Testis (tissue), 3 donors: Measurements from ENCODE around the gene NACC2. TPM values are rescaled to one million over a fixed set of nuclear protein-coding genes. Genes with fewer than 3 reads are reported as not detected.

ENCODE experiments used
- DNase-seq: peaks from one replicate; pipeline ENCODE4 v3.0.0-alpha.2; 2019
- H3K27ac ChIP-seq, 2 donors: fragments of 200-600 bp; sonication (generic); one replicate each; pipeline ENCODE4 v1.5.1; 2019
- H3K27me3 ChIP-seq: fragments of 200-600 bp; sonication (generic); one replicate; pipeline ENCODE4 v1.5.1; 2019
- H3K36me3 ChIP-seq: fragments of 200-600 bp; sonication (generic); one replicate; pipeline ENCODE4 v1.5.1; 2017; ENCODE audit warnings: low read depth; ENCODE audit errors: missing control alignments
- H3K4me1 ChIP-seq: fragments of 200-600 bp; sonication (generic); one replicate; pipeline ENCODE4 v1.5.1; 2019
- H3K4me3 ChIP-seq, 2 donors: fragments of 200-600 bp; sonication (generic); one replicate each; pipeline ENCODE4 v1.5.1; 2017 to 2019
- H3K9me3 ChIP-seq: fragments of 200-600 bp; sonication (generic); one replicate; pipeline ENCODE4 v1.5.1; 2017
- CTCF ChIP-seq, 3 experiments: fragments of 450-650 bp in 2 of 3; fragments of 200-600 bp in 1 of 3; sonication (generic) in 1 of 3; IDR thresholded peaks; one replicate each; pipeline ENCODE4 v1.5.1; 2016 to 2019; ENCODE audit warnings: antibody characterized with exemption in 3 of 3, mild to moderate bottlenecking in 2 of 3, moderate library complexity in 1 of 3
- POLR2A ChIP-seq: fragments of 450-650 bp; IDR thresholded peaks from one replicate; pipeline ENCODE4 v1.6.1; 2017; ENCODE audit warnings: antibody characterized with exemption, mild to moderate bottlenecking, moderate library complexity
- WGBS, 2 donors: methylation state at CpG; one replicate each; pipeline ENCODE4 v1.1.5; 2018; 5-methylcytosine and 5-hydroxymethylcytosine counted together
- intact Hi-C: fragments of 100-400 bp; cut with DNase I; formaldehyde crosslinking; loops from one replicate; pipeline ENCODE4 v1.15.1; 2023; ENCODE audit warnings: low total_unique reads
- polyA plus RNA-seq: library from polyadenylated mRNA; stranded (reverse); fragments of 350-450 nt; fragmentation: Illumina TruSeq; extraction: RNeasy Lipid Tissue Mini Kit (QIAGEN cat#74804); gene quantifications from one replicate; pipeline ENCODE4 v1.2.3, GENCODE V29; 2014; ENCODE audit warnings: low read depth, low replicate concordance; ENCODE audit not compliant: insufficient read depth
- total RNA-seq, 2 donors: library from RNA; depleted of rRNA; stranded (reverse); fragments of >200 nt; gene quantifications; one replicate each; pipeline ENCODE4 v1.2.3, GENCODE V29; 2016

The NACC2 gene
- total and polyA plus RNA-seq, 3 donors from 2014 or later, result 29.3 to 49.7 (median 49.5) TPM

DNA sequence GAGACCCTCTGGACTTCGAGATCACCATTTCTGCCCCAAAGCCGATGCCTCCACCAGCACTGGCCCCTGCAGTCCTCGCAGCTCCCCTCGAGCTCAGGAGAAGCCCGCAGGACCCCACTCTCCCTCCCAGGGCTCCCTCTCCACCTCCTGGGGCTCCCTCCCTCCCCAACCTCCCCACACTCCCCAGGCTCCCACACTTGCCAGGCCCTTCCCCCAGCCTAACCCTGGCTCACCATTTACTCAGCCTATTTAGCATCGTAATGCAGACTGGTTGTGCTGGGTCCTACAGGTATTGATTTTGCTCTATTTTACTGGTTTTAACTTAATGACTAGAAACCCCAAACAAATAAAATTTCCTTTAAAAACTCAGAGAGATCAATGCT, 47.3 kb upstream of the NACC2 start:
- no peak overlapping the region for H3K27ac ChIP-seq
- no peaks in the 10 kb centered on the region for H3K4me1 ChIP-seq
- no peaks in the 10 kb centered on the region for H3K9me3 ChIP-seq
- H3K4me3 ChIP-seq, result no peak overlapping the region
- no peaks in the 10 kb centered on the region for H3K36me3 ChIP-seq
- H3K27me3 ChIP-seq, result no peaks in the 10 kb centered on the region
- 82 to 86% methylated on average over 6 of the region's 6 CpGs for WGBS, 2 donors
- no peak for TF ChIP-seq CTCF (IDR thresholded peaks at IDR 0.05)
- no peak for TF ChIP-seq POLR2A
- DNase-seq, result no peak
- intact Hi-C loops, result no loop called here

DNA sequence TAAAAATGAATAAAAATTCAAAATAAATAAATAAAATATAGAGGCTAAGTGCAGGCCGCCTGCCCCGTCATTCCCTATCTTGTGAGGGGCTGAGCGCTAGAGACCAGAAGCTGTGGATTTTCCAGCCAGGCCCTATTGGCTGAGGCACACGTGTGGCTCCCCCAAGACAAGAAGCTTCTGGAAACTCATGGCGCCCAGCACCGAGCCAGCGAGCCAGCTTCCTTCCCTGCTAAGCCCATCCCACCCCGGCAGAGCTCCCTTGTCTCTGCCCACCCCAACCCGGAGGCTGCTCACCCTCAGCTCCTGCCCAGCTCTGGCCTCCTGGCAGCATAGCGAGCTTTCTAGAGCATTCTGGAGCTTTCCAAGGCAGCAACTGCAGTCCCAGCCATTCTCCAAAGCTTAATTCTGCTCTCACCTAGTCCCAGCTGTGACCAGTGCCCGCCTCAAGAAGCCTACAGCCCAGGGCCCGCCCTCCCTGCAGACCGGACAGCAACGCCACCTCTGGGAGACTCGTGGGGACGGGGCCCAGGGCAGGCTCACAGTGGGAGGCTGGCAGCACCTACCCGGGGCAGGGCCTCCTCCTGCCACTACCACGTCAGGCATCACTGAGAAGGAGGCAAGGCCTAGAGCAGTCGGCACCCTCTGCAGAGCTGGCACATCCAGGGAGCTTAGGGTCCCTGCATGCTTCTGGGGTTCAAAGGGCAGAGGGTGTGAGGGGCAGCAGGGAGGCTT, 46.8 kb upstream of the NACC2 start:
- no peaks in the 10 kb centered on the region for H3K27me3 ChIP-seq

GRCh38 chr9:136140966-136141365, 45.9 kb upstream of the NACC2 start:
- Histone ChIP-seq H3K4me3 (no peak overlapping the region), H3K9me3 (no peaks in the 10 kb centered on the region), H3K36me3 (no peaks in the 10 kb centered on the region), H3K4me1 (no peaks in the 10 kb centered on the region), H3K27me3 (no peaks in the 10 kb centered on the region), H3K27ac (no peak overlapping the region)
- intact Hi-C loops, result no loop called here
- peak; percentile 56 for DNase-seq
- WGBS, 2 donors, result 55 to 56% methylated on average over 14 of the region's 14 CpGs
- TF ChIP-seq CTCF (IDR thresholded peaks at IDR 0.05) (no peak), POLR2A (no peak)

More for the DNA sequence above, 46.8 kb upstream of the NACC2 start:
- Histone ChIP-seq H3K4me1 (no peaks in the 10 kb centered on the region), H3K36me3 (no peaks in the 10 kb centered on the region), H3K9me3 (no peaks in the 10 kb centered on the region), H3K27ac (no peak overlapping the region), H3K4me3 (no peak overlapping the region)
- WGBS, 2 donors, result 89 to 90% methylated on average over 14 to 19 of the region's 19 CpGs
- no peak for DNase-seq
- intact Hi-C loops, result no loop called here
- TF ChIP-seq POLR2A (no peak), CTCF (IDR thresholded peaks at IDR 0.05) (no peak)

GRCh38 chr9:136140046-136140445, 45.0 kb upstream of the NACC2 start:
- H3K9me3 ChIP-seq, result no peaks in the 10 kb centered on the region
- H3K27ac ChIP-seq, result no peak overlapping the region
- TF ChIP-seq POLR2A, result no peak
- no peak for TF ChIP-seq CTCF (IDR thresholded peaks at IDR 0.05)
- 89 to 90% methylated on average over 5 of the region's 5 CpGs for WGBS, 2 donors
- H3K4me1 ChIP-seq, result no peaks in the 10 kb centered on the region
- no peaks in the 10 kb centered on the region for H3K36me3 ChIP-seq
- no peaks in the 10 kb centered on the region for H3K27me3 ChIP-seq
- H3K4me3 ChIP-seq, result no peak overlapping the region
- DNase-seq, result no peak
- intact Hi-C loops, result no loop called here

- DNase-seq, result no peak
These were observed 43.5 kb upstream of the NACC2 start for GRCh38 chr9:136138566-136138965.

More at GRCh38 chr9:136138566-136138965, 43.5 kb upstream of the NACC2 start:
- Histone ChIP-seq H3K27me3 (no peaks in the 10 kb centered on the region), H3K4me3 (no peak overlapping the region), H3K4me1 (peaks cover 4% of the 10 kb centered on the region), H3K9me3 (no peaks in the 10 kb centered on the region), H3K27ac (no peak overlapping the region), H3K36me3 (no peaks in the 10 kb centered on the region)
- intact Hi-C loops, result no loop called here
- WGBS, 2 donors, result 40 to 59% methylated on average over 5 to 9 of the region's 9 CpGs
- TF ChIP-seq POLR2A (no peak), CTCF (IDR thresholded peaks at IDR 0.05) (peak in 1 of 3 experiments; percentile 19)
